GM12875 (cell line): ENCODE measurements around the gene SH3GL1.

ENCODE experiments used
- H3K4me3 ChIP-seq: one replicate; pipeline ENCODE4 v1.5.1; 2011; ENCODE audit warnings: low read depth, low read length, control low read depth
- CTCF ChIP-seq: IDR thresholded peaks from 2 replicates; pipeline ENCODE4 v1.5.1; 2011; ENCODE audit warnings: low read depth, mild to moderate bottlenecking, control low read depth, inconsistent platforms, low read length, moderate library complexity, borderline replicate concordance; ENCODE audit not compliant: insufficient read depth

The SH3GL1 gene

DNA sequence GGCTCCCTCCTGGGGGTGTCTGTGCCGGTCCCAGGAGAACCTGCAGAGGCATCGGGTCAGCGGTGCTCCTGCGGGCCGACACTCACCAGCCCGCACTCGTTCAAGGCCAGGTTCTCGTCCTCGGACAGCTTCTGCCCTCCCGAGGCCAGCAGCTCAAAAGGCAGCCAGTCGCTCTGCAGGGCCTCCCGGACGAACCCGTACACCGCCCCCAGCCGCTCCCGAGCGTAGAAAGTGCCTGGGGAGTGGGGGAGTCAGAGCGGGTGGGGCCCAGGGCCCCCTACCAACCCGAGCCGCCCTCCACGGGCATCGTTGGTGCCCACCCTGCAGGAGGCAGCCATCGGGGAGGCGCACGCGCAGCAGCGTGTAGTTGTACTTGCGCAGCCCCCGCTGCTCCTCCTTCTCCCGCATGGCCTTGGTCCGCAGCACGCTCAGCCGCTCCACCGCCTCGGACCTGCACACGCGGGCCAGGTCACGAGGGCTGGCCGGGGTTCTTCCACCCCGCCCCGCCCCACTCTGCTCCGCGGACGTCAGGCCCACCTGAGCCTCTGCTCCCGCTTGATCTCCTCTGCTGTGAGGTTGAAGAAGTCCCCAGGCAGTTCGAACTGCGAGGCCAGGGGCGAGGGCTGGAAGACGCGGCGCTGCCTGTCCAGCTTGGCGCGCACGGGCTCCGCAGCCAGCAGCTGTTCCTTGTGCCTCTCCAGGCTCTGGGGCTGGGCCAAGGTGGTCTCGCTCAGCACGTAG lies 45.8 kb upstream of the SH3GL1 start:
- no peak overlapping the region for H3K4me3 ChIP-seq
- TF ChIP-seq CTCF, result no peak

DNA sequence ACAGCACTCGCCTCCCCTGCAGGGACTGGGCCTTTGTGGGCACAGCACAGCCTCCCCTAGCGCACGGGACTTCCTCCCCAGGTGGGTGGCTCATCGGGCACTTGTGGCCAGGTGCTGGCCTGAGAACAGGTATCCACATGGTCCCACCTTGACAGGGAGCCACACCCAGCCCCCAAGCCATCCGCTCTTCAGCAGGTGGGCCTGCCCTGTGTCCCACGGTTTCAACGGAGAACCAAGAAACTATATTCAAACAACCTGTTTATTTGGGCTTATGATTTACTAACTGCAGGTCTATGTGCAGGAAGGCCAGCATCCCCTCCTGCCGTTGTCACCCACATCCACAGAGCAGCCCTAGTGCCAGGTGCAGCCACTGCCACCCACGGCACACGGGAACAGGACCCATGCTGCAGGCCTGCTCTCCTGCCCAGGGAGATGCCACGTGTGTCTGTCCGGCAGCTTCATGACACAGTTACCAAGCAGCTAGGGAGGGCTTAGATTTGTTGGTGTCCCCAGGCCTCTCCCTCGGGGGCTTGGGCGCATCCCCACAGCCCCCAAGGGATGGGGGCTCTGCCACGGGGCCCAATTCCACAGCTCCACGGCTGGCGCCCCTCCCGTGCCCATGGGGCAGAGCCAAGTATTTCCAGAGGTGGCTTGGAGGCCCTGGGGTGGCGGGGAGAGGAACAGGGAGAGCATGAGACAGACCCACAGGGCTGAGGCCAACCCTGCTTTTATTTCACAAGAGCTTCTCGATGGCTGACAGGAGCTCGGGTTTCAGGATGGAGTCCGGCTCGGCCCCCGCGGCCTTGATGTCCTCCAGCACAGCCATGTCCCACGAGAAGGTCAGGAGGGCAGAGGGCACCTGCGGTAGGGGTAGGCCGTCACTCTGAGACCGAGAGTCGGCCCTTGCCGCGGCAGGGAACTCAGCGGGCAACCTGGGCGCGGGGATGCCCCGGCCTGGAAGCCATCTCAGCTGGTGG lies 44.7 kb upstream of the SH3GL1 start:
- H3K4me3 ChIP-seq, result no peak overlapping the region
- no peak for TF ChIP-seq CTCF

- no peak for TF ChIP-seq CTCF
- H3K4me3 ChIP-seq, result no peak overlapping the region
Measured at GRCh38 chr19:4443966-4444764, 43.8 kb upstream of the SH3GL1 start.

GRCh38 chr19:4443188-4443587 lies 42.8 kb upstream of the SH3GL1 start:
- no peak overlapping the region for H3K4me3 ChIP-seq
- no peak for TF ChIP-seq CTCF

GRCh38 chr19:4442819-4443146 lies 42.4 kb upstream of the SH3GL1 start:
- no peak overlapping the region for H3K4me3 ChIP-seq
- no peak for TF ChIP-seq CTCF

DNA sequence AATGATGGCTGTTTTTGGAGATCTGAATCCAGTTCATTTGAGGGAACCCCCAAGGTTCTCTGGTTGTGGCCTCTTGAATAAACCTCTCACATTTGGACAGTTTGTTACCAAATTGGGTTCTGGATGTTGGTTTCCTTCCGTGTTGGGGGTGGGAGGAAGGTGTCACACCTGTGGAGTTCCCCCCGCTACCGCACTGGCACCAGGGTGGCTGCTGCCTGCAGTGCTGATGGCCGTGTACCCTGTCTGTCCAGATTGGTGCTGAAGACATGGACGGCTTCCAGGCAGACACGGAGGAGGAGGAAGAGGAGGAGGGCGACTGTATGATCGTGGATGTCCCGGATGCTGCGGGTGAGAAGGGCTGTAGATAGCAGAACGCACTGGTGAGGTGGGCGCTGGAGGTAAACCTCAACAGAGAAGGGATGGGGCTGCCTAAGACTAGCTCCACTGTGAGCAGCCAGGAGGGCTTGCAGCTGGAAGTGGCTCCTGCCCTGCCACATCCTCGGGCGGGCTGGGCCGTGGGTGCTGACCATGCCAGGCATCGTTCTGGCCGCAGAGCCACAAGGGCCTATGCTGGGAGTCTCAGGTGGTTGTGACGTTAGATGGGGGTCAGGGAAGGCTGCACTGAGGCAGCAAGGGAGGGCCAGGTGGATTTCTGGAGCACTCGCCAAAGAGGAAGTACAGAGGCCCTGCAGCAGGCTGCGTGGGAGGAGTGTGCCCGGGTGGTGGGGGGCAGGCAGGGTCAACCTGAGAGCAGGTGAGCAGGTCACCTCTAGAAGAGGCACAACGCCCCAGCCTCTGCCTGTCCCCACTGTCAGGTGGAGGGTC lies 41.9 kb upstream of the SH3GL1 start:
- TF ChIP-seq CTCF, result no peak
- no peak overlapping the region for H3K4me3 ChIP-seq
